ENCODE data around the gene ZNHIT2. TPM values are rescaled to one million over a fixed set of nuclear protein-coding genes. Genes with fewer than 3 reads are reported as not detected.
"Not testable (repeated sequence)": the region's sequence is repeated elsewhere in the genome, so short reads cannot be mapped to it uniquely, and the experiment has no call there.

The ZNHIT2 gene
- total RNA-seq, 1 donor from 2014 or later: 11.3 TPM

- Mint-ChIP-seq H3K9me3 (no peaks in the 10 kb centered on the region), H3K27me3 (ENCODE audit: low read depth) (no peaks in the 10 kb centered on the region), H3K36me3 (ENCODE audit: low read depth) (peaks cover 74% of the 10 kb centered on the region), H3K27ac (peak overlapping the region; percentile 98), H3K4me1 (ENCODE audit: low read depth) (peaks cover 24% of the 10 kb centered on the region), H3K4me3 (ENCODE audit: low read depth) (peak overlapping the region; percentile 100)
- intact Hi-C loops (cut with micrococcal nuclease): no loop called here
- peak; percentile 24 for DNase-seq (ENCODE audit: low spot score)
Measured at GRCh38 chr11:65121447-65121864, 4.0 kb upstream of the ZNHIT2 start.

DNA sequence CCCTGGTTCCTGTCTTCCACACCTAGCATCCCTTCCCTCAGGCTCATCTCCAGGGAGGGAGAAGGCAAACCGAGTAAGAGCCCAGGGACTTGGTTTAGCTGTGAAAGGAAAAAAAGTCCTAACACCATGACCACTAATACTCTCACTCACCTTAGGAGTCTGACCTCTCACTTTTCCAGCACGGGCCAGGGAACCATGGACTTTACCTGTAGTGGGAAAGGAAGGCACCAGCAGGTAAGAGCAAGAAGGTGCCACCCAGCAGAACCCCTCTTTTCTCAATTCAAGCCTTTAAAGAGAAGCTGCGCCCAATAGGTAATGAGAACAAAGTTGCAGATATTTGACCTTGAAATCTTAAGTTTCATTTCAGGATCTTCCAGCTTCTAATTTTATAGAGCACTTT lies 3.3 kb upstream of the ZNHIT2 start:
- Mint-ChIP-seq H3K27ac (peak overlapping the region; percentile 98), H3K4me3 (ENCODE audit: low read depth) (peak overlapping the region; percentile 100), H3K36me3 (ENCODE audit: low read depth) (peaks cover 75% of the 10 kb centered on the region), H3K4me1 (ENCODE audit: low read depth) (peaks cover 24% of the 10 kb centered on the region), H3K27me3 (ENCODE audit: low read depth) (no peaks in the 10 kb centered on the region), H3K9me3 (no peaks in the 10 kb centered on the region)
- intact Hi-C loops (cut with micrococcal nuclease): no loop called here
- no peak for DNase-seq (ENCODE audit: low spot score)

DNA sequence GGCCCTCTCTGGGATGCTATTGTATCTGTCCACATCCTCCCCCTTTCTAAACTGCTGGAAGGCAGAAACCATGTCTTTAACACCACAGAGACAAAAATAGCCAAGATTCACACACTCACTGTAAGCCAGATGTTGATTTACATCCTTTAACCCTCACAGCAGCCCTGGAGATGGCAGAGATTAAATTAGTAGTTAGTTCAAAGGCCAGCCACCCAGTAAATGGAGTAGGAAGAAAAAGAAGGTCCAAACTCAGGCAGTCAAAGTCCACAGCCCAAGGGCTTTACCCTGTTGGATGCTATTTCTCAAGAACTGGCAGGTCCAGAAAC lies 2.1 kb upstream of the ZNHIT2 start:
- no peak for DNase-seq (ENCODE audit: low spot score)
- peaks cover 69% of the 10 kb centered on the region for H3K36me3 Mint-ChIP-seq (ENCODE audit: low read depth)

GRCh38 chr11:65118891-65119669 lies 1.6 kb upstream of the ZNHIT2 start:
- intact Hi-C loops (cut with micrococcal nuclease): loop anchor here (5.0 to 10.0 kb wide), 3 partner anchors 204 to 456 kb away; partner anchors contain the start of genes ATG2A, EHBP1L1, FAM89B and ZNRD2
- H3K27me3 Mint-ChIP-seq (ENCODE audit: low read depth); H3K9me3 Mint-ChIP-seq; DNase-seq (ENCODE audit: low spot score); H3K4me3 Mint-ChIP-seq (ENCODE audit: low read depth): not testable (repeated sequence)
- Mint-ChIP-seq H3K4me1 (ENCODE audit: low read depth) (peaks cover 22% of the 10 kb centered on the region), H3K27ac (peak overlapping the region; percentile 59), H3K36me3 (ENCODE audit: low read depth) (peaks cover 65% of the 10 kb centered on the region)

More for the DNA sequence above, 2.1 kb upstream of the ZNHIT2 start:
- Mint-ChIP-seq H3K27me3 (ENCODE audit: low read depth) (no peaks in the 10 kb centered on the region), H3K4me1 (ENCODE audit: low read depth) (peaks cover 24% of the 10 kb centered on the region), H3K27ac (peak overlapping the region; percentile 31), H3K4me3 (ENCODE audit: low read depth) (peak overlapping the region; percentile 24), H3K9me3 (no peaks in the 10 kb centered on the region)
- intact Hi-C loops (cut with micrococcal nuclease): loop anchor here (5.0 to 10.0 kb wide), 3 partner anchors 205 to 455 kb away; partner anchors contain the start of genes ATG2A, EHBP1L1, FAM89B and ZNRD2

DNA sequence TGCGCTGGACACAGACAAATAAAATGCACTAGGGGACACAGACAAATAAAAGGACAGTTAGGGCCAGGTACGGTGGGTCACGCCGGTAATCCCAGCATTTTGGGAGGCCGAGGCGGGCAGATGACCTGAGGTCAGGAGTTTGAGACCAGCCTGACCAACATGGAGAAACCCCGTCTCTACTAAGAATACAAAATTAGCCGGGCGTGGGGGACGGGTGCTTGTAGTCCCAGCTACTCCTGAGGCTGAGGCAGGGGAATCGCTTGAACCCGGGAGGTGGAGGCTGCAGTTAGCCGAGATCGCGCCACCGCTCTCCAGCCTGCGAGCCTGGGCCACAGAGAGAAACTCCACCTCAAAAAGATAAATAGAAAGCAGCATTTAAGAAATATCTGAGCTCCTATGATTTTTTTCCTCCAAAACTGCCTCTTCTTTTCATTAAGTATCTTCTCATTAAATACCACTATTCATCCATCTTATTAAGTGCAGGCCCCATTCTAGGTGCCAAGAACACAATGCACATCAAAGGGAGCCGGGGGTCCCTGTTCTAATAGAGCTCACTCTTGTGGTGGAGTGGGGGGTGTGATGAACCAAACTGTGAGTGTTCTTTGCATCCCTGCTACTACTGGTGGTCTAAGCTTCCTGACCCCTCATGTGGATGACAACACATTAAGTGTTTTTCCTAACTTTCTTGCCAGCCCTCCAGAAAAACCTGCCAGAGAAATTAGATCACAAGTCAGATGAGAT lies 766 bp upstream of the ZNHIT2 start:
- peak overlapping the region; percentile 82 for H3K27ac Mint-ChIP-seq
- DNase-seq (ENCODE audit: low spot score): no peak
- H3K9me3 Mint-ChIP-seq: no peaks in the 10 kb centered on the region
- H3K4me1 Mint-ChIP-seq (ENCODE audit: low read depth): peaks cover 28% of the 10 kb centered on the region
- peak overlapping the region; percentile 84 for H3K4me3 Mint-ChIP-seq (ENCODE audit: low read depth)
- no peaks in the 10 kb centered on the region for H3K27me3 Mint-ChIP-seq (ENCODE audit: low read depth)
- intact Hi-C loops (cut with micrococcal nuclease): loop anchor here (5.0 to 10.0 kb wide), 3 partner anchors 203 to 457 kb away; partner anchors contain the start of genes ATG2A, EHBP1L1, FAM89B and ZNRD2
- H3K36me3 Mint-ChIP-seq (ENCODE audit: low read depth): peaks cover 66% of the 10 kb centered on the region

- H3K4me3 Mint-ChIP-seq (ENCODE audit: low read depth): peak overlapping the region; percentile 84
- peak; percentile 48 for DNase-seq (ENCODE audit: low spot score)
- H3K27me3 Mint-ChIP-seq (ENCODE audit: low read depth): no peaks in the 10 kb centered on the region
- peaks cover 57% of the 10 kb centered on the region for H3K36me3 Mint-ChIP-seq (ENCODE audit: low read depth)
- no peaks in the 10 kb centered on the region for H3K9me3 Mint-ChIP-seq
- intact Hi-C loops (cut with micrococcal nuclease): loop anchor here (1.0 to 10.0 kb wide), 6 partner anchors 18 to 458 kb away; partner anchors contain the start of genes ATG2A, CAPN1, EHBP1L1 and FAM89B
- peaks cover 28% of the 10 kb centered on the region for H3K4me1 Mint-ChIP-seq (ENCODE audit: low read depth)
- H3K27ac Mint-ChIP-seq: peak overlapping the region; percentile 88
Measured at GRCh38 chr11:65116370-65117205, 913 bp downstream of the ZNHIT2 start.

- Mint-ChIP-seq H3K9me3 (no peaks in the 10 kb centered on the region), H3K4me3 (ENCODE audit: low read depth) (peak overlapping the region; percentile 84), H3K36me3 (ENCODE audit: low read depth) (peaks cover 47% of the 10 kb centered on the region), H3K27ac (peak overlapping the region; percentile 88), H3K27me3 (ENCODE audit: low read depth) (no peaks in the 10 kb centered on the region), H3K4me1 (ENCODE audit: low read depth) (peaks cover 31% of the 10 kb centered on the region)
- no peak for DNase-seq (ENCODE audit: low spot score)
- intact Hi-C loops (cut with micrococcal nuclease): loop anchor here (2.0 to 10.0 kb wide), 4 partner anchors 19 to 459 kb away; partner anchors contain the start of genes ATG2A, EHBP1L1, FAM89B and SYVN1
Measured at GRCh38 chr11:65115361-65116082, 2.0 kb downstream of the ZNHIT2 start.

- intact Hi-C loops (cut with micrococcal nuclease): loop anchor here (5.0 to 10.0 kb wide), 5 partner anchors 87 to 460 kb away; partner anchors contain the start of genes ATG2A, DPF2, EHBP1L1 and FAM89B
- peak overlapping the region; percentile 21 for H3K4me3 Mint-ChIP-seq (ENCODE audit: low read depth)
- H3K36me3 Mint-ChIP-seq (ENCODE audit: low read depth): peaks cover 42% of the 10 kb centered on the region
- peaks cover 34% of the 10 kb centered on the region for H3K4me1 Mint-ChIP-seq (ENCODE audit: low read depth)
- DNase-seq (ENCODE audit: low spot score): no peak
- no peaks in the 10 kb centered on the region for H3K9me3 Mint-ChIP-seq
- no peaks in the 10 kb centered on the region for H3K27me3 Mint-ChIP-seq (ENCODE audit: low read depth)
- no peak overlapping the region for H3K27ac Mint-ChIP-seq
Measured at GRCh38 chr11:65114538-65115171, 2.8 kb downstream of the ZNHIT2 start.

DNA sequence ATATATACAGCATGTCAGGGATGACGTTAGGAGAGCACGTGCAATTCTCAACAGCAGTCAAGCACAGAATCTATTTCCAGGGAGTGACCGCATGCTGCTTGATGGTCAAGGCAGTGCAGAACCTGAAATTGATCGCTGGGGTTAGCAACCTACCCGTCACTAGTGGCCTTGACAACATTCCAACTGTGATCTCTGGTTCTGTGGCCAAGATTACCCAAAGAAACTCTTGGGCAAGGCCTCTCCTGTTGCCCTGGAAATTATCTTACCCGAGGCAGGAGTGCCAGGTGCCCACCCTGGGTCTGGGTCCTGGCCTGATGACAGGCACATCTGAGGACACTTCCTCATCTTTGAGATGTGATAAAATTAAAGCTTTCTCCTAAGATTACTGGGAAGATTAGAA lies 3.7 kb downstream of the ZNHIT2 start:
- H3K27ac Mint-ChIP-seq: peak overlapping the region; percentile 15

DNA sequence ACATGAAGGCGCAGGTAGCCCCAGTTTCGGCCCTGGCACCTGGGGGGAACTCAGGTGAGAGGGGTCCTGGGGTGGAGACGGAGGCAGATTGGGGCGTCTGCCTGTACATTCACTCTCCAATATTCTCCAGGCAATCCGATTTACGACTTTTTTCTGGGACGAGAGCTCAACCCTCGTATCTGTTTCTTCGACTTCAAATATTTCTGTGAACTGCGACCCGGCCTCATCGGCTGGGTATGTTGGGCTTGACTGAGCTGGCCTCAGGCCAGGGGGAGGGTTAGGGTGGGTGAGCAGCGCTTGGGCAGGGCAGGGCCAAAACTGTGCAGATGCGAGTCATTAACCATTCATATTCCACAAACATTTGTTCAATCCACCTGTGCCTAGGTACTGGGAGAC lies 4.1 kb downstream of the ZNHIT2 start:
- peaks cover 27% of the 10 kb centered on the region for H3K4me1 Mint-ChIP-seq (ENCODE audit: low read depth)
- H3K36me3 Mint-ChIP-seq (ENCODE audit: low read depth): peaks cover 33% of the 10 kb centered on the region
- intact Hi-C loops (cut with micrococcal nuclease): loop anchor here (5.0 to 10.0 kb wide), 4 partner anchors 86 to 461 kb away; partner anchors contain the start of genes ATG2A, DPF2, EHBP1L1 and FAM89B
- no peak for DNase-seq (ENCODE audit: low spot score)
- no peaks in the 10 kb centered on the region for H3K27me3 Mint-ChIP-seq (ENCODE audit: low read depth)
- H3K9me3 Mint-ChIP-seq: no peaks in the 10 kb centered on the region
- H3K4me3 Mint-ChIP-seq (ENCODE audit: low read depth): peak overlapping the region; percentile 88
- H3K27ac Mint-ChIP-seq: peak overlapping the region; percentile 72

More for the DNA sequence above, 3.7 kb downstream of the ZNHIT2 start:
- Mint-ChIP-seq H3K4me1 (ENCODE audit: low read depth) (peaks cover 32% of the 10 kb centered on the region), H3K4me3 (ENCODE audit: low read depth) (peak overlapping the region; percentile 88), H3K36me3 (ENCODE audit: low read depth) (peaks cover 38% of the 10 kb centered on the region), H3K27me3 (ENCODE audit: low read depth) (no peaks in the 10 kb centered on the region), H3K9me3 (no peaks in the 10 kb centered on the region)
- intact Hi-C loops (cut with micrococcal nuclease): loop anchor here (5.0 to 10.0 kb wide), 4 partner anchors 87 to 461 kb away; partner anchors contain the start of genes ATG2A, DPF2, EHBP1L1 and FAM89B
- DNase-seq (ENCODE audit: low spot score): no peak
